ENCODE measurements around the gene EDRF1.
"Not testable (repeated sequence)": the region's sequence is repeated elsewhere in the genome, so short reads cannot be mapped to it uniquely, and the experiment has no call there.

Gene EDRF1, protein sequence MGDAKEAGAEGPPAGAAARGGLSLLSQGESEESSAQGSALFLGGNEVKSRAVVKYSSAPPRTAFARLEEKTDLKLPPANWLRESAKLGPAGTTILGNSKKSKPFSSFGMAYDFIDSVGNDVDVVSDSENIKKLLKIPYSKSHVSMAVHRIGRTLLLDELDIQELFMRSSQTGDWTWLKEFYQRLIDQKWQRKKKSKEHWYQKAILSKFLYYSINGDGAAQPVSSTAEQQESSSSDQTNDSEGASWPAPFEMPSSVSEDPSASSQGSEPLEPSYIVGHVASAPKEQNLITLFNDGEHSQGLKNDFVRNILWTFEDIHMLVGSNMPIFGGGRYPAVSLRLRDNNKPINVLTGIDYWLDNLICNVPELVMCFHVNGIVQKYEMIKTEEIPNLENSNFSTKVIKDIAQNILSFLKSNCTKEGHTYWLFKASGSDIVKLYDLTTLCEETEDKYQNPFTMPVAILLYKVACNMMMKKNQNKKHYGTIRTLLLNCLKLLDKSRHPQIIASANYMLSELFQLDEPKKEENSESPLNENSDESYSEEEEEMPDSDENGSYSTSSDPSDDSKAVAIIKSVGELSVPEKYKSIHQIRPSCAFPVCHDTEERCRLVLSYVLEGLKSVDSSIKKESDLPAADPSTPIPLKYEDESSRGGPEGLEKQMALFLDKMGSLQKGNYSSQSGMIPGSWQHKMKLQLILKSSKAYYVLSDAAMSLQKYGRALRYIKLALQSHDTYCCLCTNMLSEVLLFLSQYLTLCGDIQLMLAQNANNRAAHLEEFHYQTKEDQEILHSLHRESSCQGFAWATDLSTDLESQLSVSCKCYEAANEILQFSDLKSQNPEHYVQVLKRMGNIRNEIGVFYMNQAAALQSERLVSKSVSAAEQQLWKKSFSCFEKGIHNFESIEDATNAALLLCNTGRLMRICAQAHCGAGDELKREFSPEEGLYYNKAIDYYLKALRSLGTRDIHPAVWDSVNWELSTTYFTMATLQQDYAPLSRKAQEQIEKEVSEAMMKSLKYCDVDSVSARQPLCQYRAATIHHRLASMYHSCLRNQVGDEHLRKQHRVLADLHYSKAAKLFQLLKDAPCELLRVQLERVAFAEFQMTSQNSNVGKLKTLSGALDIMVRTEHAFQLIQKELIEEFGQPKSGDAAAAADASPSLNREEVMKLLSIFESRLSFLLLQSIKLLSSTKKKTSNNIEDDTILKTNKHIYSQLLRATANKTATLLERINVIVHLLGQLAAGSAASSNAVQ

DNA sequence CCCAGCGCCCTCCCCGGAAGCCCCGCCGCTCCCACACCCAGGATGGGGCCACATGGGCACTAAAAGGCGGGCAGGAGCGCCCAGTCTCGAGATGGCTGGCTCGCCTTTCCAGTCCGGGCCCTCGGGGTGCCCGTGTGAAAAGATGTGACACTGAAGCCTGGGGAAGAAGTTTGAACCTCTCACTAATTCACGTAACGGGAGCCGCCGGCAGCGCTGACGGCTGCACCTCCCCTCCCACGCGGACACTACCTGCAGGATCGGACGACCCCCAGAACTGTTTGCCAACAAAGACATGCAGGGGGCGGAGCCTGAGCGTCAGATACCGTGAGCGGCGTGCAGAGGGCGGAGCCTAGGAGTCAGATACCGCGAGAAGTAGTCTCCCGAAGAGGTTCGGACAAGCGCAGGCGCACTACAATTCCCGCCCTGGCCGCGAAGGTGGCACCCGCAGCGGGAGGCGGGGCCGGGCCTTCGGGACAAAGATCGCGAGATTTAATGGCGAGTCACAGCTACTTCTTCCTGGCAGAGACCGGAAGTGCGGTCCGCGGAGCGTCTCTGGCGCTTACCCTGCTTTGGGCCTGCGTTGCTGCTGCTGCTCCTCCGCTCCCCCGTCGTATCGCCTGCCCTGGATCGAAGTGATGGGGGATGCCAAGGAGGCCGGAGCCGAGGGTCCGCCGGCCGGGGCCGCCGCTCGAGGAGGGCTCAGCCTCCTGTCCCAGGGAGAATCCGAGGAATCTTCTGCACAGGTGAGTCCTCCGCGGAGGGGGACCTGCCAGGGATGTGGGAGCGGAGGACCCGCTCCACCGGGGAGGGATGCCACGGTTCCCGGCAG lies at the start of gene EDRF1:
Gene EDRF1 (plus strand): TSS at position 537 of the 829 bp plus-strand sequence. CDS start 99 bp downstream, at position 636.
- peak; percentile 96 to 99 for DNase-seq

DNA sequence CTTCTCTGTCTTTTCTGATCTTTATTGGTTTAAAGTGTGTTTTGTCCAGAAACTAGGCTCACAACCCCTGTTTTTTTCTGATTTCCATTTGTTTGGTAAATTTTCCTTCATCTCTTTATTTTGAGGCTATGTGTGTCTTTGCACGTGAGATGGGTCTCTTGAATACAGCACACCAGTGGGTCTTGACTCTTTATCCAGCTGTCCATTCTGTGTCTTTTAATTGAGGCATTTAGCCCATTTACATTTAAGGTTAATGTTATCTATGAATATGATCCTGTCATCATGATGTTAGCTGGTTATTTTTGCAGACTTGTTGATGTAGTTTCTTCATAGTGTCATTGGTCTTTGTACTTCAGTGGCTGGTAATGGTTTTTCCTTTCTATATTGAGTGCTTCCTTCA lies 46.6 kb upstream of the EDRF1 start:
- no peak for DNase-seq

DNA sequence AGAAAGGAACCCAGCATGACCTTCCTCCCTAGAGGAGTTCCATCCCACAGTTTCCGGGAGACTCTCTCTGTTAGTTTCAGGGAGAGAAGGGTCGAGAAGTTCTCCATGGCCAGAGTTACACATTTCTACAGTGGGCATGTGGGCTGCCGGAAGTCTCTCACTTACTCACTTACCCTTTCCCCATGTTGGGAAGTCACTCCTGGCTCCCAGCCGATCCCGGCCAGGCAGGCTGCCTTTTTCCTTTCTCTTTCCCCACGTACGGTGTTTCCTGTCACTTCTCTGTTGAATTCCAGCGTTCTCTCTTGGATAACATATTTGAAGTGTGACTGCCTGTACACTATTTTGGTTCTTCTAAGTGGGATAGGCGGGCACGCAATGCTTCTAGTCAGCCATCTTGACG lies 40.1 kb upstream of the EDRF1 start:
- no peak for DNase-seq

DNA sequence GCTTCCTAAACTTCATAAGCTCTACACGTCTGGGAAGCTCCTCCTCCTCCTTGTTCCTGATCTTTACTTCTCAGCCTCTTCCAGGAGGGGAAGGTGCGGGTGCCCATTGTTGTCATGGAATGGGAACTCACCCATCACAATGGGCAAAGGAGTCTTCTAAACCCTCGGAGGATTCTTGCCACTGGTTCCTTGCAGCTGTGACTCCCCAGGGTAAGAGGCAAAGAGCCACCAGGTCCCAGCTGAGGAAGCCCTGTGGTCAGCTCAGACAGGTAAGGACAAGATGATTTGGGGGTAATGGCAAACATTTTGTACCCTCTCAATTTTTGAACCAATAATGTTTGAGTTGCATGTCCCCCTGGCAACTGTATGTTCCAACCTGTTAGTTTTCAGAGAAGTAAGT lies 36.4 kb upstream of the EDRF1 start, which contains the start of gene TEX36:
Gene TEX36 (minus strand): TSS at position 101 of the 400 bp plus-strand sequence. CDS start 174 bp downstream, outside the sequence.
- no peak for DNase-seq

DNA sequence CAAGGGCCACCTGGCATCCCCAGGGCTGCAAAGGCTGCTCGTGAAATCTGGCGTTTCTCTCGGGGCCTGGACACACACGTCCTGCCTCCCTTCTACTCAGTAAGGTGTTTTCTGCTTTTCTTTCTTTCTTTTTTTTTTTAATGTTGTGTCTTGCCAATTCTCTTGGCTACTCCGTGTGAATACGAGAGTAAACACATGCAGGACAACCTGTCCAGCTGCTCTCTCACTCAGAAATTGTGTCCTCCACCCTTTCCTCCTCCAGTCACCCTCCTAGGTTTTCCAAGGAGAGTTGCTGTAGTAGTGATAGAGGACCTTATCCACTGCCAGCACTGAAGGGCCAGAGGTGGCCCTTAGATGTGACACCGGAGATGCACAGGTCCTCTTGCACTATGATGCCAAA lies 35.7 kb upstream of the EDRF1 start:
- no peak for DNase-seq

DNA sequence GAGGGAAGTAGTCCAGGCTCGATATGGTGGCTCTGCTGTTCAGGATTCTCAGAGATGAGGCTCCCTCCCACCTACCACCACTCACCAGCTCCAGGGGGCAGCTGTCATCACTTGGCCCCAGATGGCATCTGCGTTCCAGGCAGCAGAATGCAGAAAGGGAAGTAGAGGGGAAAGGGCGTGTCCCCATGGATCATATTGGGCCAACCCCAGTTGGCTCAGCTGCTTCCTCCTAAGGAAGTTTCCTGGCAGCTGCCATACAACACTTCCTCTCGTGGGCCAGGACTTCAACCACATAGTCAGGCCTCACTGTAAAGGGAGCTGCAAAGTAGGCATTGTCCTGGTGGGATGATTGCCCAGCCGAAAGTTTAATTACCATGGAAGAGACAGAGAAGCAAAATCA lies 34.9 kb upstream of the EDRF1 start:
- no peak for DNase-seq

DNA sequence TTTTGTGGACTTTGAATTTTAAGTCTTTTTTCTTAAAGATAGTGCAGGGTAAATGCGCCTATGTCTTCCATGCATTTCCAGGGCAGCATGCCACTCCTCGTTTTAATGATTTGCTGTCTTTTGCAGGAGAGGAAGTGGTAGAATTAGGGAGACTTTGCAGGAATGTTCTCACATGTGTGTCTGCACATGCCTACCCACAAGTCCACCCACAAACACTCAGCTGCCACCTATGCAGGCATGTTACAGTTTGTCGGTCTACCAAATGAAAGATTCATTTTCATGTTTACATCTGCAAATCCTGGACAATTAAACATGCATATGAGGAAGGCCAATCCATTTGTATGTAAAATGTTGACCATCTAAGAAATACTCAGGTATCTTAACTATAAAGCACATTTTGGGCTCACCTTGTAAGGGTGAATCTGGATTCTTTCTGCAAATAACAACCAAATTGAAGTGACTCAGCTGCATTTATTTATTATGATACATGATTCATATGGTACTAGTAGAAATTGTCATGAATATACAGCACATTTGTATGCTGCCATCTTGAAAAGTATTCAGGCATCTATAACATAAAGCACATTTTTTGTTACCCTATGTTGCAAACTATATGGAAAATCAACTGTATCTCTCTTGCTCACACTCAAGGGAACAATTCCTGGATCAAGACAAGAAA lies 31.9 kb upstream of the EDRF1 start:
- DNase-seq = no peak

DNA sequence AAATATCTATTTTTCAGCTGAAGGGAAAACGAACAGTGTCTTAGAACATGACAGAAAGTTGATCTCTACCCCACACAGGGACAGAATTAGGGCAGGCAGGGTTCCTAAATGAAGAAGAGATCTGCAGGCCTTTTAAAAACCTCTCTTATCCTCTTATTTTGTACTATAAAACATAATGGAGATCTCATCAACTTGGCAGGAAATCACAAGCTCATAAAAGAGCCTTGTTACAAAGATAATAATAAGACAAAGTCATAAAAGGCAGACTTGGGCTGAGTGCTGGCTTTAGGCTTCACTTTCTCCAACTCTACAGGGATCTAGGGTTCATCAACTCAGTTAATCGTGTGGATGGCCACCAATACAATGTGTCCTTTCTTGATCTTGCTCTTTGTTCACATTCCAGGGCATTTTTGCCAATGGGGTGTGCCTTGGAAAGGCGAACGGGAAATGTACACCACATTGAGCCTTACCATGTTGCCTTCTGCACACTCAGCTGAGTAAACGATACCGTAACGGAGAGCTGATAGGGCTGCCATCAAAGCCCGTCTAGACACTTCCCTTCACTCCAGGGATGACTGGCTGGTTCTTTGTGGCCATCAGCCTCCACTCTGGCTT lies 29.4 kb upstream of the EDRF1 start:
- DNase-seq = no peak

DNA sequence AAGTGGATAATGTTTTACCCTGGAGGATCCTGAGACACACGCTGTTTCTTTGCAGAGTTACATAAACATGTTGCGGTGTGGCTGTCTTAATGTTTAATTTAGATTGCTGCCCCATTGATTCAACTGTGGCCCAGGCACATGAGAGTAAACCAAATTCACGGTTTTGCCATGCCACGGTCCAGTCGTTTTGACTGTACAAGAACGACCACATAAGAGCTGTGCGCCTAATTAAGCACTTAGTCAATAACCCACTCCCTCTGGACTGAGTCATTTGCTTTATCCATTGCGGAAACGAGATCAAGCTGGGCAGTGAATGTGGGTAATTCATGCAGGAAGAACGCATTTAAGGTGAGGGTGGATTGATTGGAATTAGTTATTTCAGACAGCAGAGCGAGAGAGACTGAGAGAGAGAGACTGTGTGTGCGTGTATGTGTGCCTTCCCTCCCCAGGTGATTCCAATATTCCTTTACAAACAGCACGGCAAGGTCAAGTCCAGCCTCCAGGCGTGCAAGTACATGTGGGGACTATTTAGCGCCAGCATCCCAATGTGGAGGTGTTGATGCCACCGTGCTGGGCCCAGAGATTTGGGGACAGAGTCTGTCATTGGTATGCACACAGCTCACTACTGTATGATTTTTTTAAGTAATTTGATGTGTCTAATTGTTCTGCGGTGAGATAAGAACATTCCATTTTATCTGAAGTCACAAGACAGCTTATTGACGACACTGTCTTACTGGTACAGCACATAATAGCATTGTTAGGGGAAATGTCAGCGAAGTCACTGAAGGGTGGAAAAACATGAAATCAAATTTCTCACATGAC lies 28.1 kb upstream of the EDRF1 start:
- DNase-seq = no peak

DNA sequence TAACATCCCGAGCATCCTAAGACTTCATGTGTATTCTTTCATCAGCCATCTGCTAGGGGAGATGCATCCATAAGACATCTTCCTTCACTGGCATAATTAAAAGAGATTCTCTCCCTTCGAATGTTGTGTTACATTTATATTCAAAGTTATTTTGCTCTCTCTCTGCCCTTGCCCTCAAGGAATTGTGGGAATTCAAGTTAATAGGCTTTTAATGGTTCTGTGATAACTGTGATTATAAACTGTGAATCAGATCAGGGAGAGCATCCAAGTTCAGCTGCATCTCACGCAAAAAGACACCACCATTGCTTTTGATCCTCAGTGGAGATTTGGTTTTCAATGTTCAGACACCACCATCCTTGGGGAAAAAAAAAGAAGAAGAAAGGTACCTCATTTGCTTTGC lies 27.3 kb upstream of the EDRF1 start:
- no peak for DNase-seq

DNA sequence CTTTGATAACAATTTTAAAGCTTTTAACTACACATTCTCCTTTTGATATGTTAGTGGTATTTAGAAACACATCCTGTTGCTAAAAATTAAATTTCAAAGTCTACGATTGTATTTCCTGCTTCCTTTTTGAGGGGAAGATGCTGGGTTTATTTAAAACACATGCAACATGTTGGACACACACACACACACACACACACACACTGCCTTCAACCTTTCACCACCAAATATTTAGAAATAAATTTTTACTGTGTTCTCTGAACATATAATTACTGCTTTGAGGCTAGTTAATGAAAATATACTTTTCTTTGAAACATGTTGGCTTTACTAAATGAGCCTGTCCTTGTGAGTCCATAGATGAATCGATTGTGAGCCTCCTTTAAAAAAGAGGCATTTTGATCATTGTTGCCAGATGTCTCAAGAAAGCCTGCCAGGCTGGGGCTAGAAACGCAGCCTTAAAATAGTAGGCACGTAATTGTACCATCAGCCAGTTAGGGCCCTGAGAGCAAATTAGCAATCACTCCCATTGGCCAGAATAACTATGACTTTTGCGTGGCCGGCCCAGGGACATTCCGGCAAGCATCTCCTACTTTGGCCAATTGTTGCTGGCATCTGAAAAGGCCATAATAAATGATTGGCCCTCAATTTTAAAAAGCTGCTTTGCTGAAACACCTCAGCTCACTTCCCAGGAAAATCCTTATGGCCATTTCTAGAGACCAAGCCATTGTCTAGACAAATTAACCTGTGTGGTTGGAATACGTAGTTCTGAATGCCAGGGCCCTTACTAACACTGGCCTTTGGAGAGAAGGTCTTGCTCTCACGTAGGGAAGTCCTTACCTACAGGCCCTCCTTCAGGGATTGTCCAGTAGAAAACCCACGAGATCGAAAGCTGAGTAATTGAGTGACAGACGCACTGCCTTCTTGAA lies 26.6 kb upstream of the EDRF1 start:
- DNase-seq = no peak

DNA sequence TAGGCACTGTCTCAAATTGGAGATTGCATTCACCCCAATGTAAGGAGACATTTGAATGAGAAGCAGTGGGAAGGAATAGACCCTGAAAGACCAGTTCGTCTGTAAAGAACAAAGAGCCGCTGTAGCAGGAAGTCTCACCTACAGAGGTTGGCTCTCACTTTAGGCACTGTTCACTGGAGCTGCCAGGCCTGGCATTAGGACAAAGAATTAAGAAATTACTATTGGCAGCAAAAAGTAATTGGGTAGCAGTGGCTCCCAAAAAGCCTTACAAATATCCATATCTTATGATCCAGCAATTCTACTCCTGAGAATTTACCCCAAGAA lies 26.0 kb upstream of the EDRF1 start:
- DNase-seq = no peak

DNA sequence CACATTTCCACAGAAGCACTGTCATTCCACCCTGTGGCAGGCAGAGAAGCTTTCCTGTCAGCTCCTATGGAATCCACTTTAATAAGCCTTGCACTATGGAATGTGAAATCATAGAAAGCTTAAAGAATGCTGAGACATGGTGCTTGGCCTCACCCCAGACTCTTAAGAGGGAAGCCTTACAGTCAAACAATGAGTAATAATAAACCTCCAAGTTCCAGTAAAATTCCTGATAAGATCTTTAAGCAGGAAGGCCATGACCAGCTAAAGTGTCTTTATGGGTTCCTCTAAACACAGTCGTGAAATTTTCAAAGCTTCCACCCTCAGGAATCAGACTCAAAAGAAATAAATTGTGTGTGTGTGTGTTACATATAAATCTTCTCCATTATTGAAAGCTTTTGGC lies 24.6 kb upstream of the EDRF1 start:
- DNase-seq = no peak

DNA sequence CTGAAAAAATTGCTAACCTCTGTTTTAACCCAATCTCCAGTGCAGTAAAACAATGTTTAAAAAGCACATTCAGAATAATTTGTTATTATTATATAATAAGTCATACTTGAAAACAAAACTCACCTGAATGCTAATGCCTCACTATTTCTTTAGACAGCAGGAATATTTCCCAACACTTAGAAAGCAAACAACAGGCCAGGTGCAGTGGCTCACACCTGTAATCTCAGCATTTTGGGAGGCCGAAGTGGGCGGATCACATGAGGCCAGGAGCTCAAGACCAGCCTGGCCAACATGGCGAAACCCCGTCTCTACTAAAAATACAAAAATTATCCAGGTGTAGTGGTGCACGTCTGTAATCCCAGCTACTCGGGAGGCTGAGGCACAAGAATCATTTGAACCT lies 22.6 kb upstream of the EDRF1 start:
- not testable (repeated sequence) for DNase-seq

DNA sequence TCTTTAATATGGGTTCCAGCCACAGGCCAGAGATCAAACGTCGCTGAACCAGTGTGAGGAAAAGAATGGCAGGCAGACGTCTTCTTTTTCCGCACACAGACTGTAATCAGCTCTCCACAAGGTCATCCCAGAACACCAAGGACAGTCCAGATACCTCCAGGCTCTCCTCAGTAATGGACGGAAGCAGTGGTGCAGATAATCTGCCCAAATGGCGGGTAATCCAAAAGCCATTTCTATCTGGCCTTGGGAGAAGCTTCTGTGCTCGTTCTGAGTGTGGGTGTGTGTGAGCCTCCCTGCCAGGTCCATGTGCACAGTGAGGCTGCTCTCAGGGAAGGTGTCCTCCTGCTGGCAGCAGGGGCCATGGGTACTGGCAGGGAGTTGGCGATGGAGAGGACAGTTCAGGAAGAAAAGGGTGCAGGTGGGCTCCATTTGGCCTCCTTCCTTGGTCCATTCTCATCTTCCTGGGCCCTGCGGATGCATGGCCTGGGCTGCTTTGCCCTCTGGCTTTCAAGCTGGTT lies 21.0 kb upstream of the EDRF1 start:
- no peak for DNase-seq

DNA sequence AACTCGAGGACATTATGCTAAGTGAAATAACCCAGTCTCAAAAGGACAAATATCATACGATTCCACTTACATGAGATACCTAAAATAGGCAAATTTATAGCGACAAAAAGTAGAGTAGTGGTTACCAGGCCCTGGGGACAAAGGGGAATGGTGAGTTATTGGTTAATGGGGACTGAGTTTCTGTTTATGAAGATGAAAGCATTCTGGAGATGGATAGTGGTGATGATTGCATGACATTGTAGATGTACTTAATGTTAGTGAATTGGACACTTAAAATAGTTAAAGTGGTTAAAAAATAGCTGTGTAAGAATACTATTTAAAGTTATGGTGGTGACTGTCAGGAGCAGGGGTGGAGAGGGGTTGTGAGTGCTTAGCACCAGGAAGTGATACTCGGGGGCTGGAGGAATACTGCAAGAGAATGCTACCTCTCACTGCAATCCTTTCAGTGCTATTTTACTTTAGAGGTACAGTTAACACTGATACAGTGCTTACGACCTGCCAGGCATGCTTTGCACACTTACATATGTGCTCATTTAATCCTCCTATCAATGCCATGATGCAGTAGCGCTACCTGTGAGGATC lies 19.9 kb upstream of the EDRF1 start:
- DNase-seq = no peak

DNA sequence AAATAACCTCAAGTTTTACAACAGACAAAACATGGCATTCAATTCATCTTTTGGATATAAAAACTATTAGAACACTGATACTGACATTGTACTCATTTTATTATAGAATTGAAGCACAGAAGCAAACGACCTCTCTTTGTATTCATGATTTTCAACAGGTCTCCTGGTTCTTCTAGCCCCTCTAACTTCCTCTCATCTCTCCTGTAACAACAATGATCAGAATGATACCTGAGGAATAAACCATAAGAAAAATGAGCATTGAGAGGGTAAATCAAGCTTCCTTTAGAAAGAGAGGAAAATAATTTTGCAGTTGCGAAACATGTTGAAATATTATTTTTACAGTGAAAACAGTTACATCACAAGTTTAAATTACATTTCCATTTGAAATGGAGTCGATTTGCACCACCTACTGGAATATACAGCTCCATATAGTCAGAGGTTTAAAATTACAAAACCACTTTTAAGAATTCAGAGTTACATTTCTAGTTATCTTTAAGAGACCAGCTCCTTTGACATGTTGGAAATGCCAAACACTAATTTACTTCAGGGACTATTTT lies 19.1 kb upstream of the EDRF1 start:
- DNase-seq = no peak

Measured in SHP77 (cell line).